Upper lobe of left lung (tissue), 4 donors: ENCODE data around the gene MEGF8.

Experiments
- EP300 ChIP-seq, 4 donors: sonication (generic); formaldehyde crosslinking; IDR thresholded peaks; one replicate each; pipeline ENCODE4 v1.5.1; 2017; ENCODE audit warnings: antibody characterized with exemption in 4 of 4, control low read depth in 2 of 4
- POLR2A ChIP-seq, 4 donors: fragments of 450-650 bp; IDR thresholded peaks; one replicate each; pipeline ENCODE4 v1.5.1; 2016 to 2017; ENCODE audit warnings: antibody characterized with exemption in 4 of 4, mild to moderate bottlenecking in 2 of 4

DNA sequence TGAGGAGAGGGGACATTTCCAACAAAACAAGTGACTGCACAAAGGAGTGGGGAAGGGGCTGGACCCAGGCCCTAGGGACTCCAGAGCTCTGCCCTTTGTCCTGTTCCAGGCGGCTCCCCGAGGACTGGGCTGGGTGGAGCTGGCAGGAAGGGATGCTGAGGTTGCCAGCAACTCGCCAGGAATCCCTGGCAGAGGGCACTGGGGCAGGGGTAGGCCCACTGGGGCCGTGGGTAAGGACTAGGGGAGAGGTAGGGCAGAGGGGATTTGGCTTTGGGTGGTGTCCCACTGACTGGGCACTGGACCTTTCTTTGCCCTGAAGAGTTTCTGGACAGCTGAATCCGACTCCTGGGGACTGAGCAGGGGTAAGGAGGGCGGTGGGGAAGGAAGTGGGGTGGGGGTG is 93.9 kb downstream of the MEGF8 start:
- TF ChIP-seq POLR2A (IDR thresholded peaks at IDR 0.05) (no peak), EP300 (IDR thresholded peaks at IDR 0.05) (no peak)
